ENCODE data around the gene NHSL1.
A peak's percentile ranks its signal among the peaks of the same experiment; 100 is the strongest.

Gene NHSL1

GRCh38 chr6:138523347-138524210 lies 24.3 kb upstream of the NHSL1 start:
- no peak for DNase-seq

GRCh38 chr6:138522611-138523010 lies 23.3 kb upstream of the NHSL1 start:
- DNase-seq: no peak

- DNase-seq: no peak
These were observed 22.5 kb upstream of the NHSL1 start for GRCh38 chr6:138521790-138522189.

- no peak for DNase-seq
These were observed 21.2 kb upstream of the NHSL1 start for GRCh38 chr6:138520463-138520862.

- DNase-seq: no peak
These were observed 18.8 kb upstream of the NHSL1 start for GRCh38 chr6:138518054-138518453.

GRCh38 chr6:138517635-138518034 lies 18.3 kb upstream of the NHSL1 start:
- DNase-seq: peak; percentile 38

- no peak for DNase-seq
These were observed 16.5 kb upstream of the NHSL1 start for GRCh38 chr6:138515657-138516248.

- DNase-seq: no peak
These were observed 15.7 kb upstream of the NHSL1 start for GRCh38 chr6:138514860-138515540.

GRCh38 chr6:138512609-138513008 lies 13.3 kb upstream of the NHSL1 start:
- no peak for DNase-seq

- DNase-seq: no peak
These were observed 10.8 kb upstream of the NHSL1 start for GRCh38 chr6:138510093-138510492.

GRCh38 chr6:138509371-138509770 lies 10.1 kb upstream of the NHSL1 start:
- no peak for DNase-seq

- DNase-seq: no peak
These were observed 9.3 kb upstream of the NHSL1 start for GRCh38 chr6:138508676-138508988.

GRCh38 chr6:138507977-138508675 lies 8.8 kb upstream of the NHSL1 start:
- no peak for DNase-seq

GRCh38 chr6:138504764-138505689 lies 5.7 kb upstream of the NHSL1 start:
- no peak for DNase-seq

GRCh38 chr6:138503881-138504680 lies 4.8 kb upstream of the NHSL1 start:
- DNase-seq: no peak

- no peak for DNase-seq
These were observed 3.3 kb upstream of the NHSL1 start for GRCh38 chr6:138502546-138502945.

- DNase-seq: no peak
These were observed 1.7 kb upstream of the NHSL1 start for GRCh38 chr6:138500867-138501446.

- no peak for DNase-seq
These were observed 861 bp upstream of the NHSL1 start for GRCh38 chr6:138500045-138500665.

- DNase-seq: no peak
These were observed 528 bp downstream of the NHSL1 start for GRCh38 chr6:138498629-138499302.

- no peak for DNase-seq
These were observed 2.0 kb downstream of the NHSL1 start for GRCh38 chr6:138497286-138497685.

Data from activated CD4-positive, alpha-beta T cell treated with anti-CD3 and anti-CD28 coated beads for 1 hour (primary cell).